ENCODE results near the gene PTTG2.

GRCh38 chr4:37982736-37983135 lies 22.5 kb downstream of the PTTG2 start:
- TF ChIP-seq CTCF (IDR thresholded peaks at IDR 0.05) (no peak), POLR2A (IDR thresholded peaks at IDR 0.05) (no peak)

All from uterus (tissue), 2 donors.